Liver (tissue), 9 donors: ENCODE measurements around the gene CD9. TPM values are rescaled to one million over a fixed set of nuclear protein-coding genes. Genes with fewer than 3 reads are reported as not detected.

Experiments
- DNase-seq: peaks from one replicate; pipeline ENCODE4 v3.0.0-alpha.2; 2017; ENCODE audit warnings: low spot score
- H3K27ac ChIP-seq, 2 donors: one replicate each; pipeline ENCODE4 v1.7.0; 2013; ENCODE audit warnings: inconsistent platforms in 2 of 2, low read length in 2 of 2, control low read depth in 1 of 2, low read depth in 1 of 2, mild to moderate bottlenecking in 1 of 2
- H3K27me3 ChIP-seq, 4 donors: one replicate each; pipeline versions ENCODE4 v1.6.1 to v1.7.0; 2013; ENCODE audit warnings: low read length in 3 of 4, inconsistent platforms in 1 of 4, mild to moderate bottlenecking in 1 of 4, moderate library complexity in 1 of 4; ENCODE audit not compliant: control insufficient read depth in 4 of 4, insufficient read depth in 4 of 4
- H3K36me3 ChIP-seq, 4 donors: one replicate each; pipeline versions ENCODE4 v1.6.1 to v1.7.0; 2013; ENCODE audit warnings: low read length in 3 of 4, mild to moderate bottlenecking in 3 of 4, low read depth in 1 of 4, moderate library complexity in 1 of 4; ENCODE audit not compliant: control insufficient read depth in 4 of 4, insufficient read depth in 3 of 4
- H3K4me1 ChIP-seq, 4 donors: one replicate each; pipeline versions ENCODE4 v1.6.1 to v1.7.0; 2013; ENCODE audit warnings: low read length in 3 of 4, mild to moderate bottlenecking in 3 of 4, moderate library complexity in 1 of 4; ENCODE audit not compliant: control insufficient read depth in 4 of 4, insufficient read depth in 4 of 4
- H3K4me3 ChIP-seq, 3 donors: one replicate each; pipeline versions ENCODE4 v1.6.1 to v1.7.0; 2013; ENCODE audit warnings: low read length in 3 of 3, control low read depth in 1 of 3, low read depth in 1 of 3, mild to moderate bottlenecking in 1 of 3
- H3K9ac ChIP-seq, 2 donors: one replicate each; pipeline ENCODE4 v1.7.0; 2013; ENCODE audit warnings: low read length in 2 of 2, mild to moderate bottlenecking in 2 of 2, moderate library complexity in 2 of 2, control low read depth in 1 of 2, low read depth in 1 of 2
- H3K9me3 ChIP-seq, 4 donors: one replicate each; pipeline versions ENCODE4 v1.6.1 to v1.7.0; 2013; ENCODE audit warnings: low read length in 3 of 4; ENCODE audit not compliant: control insufficient read depth in 4 of 4
- CTCF ChIP-seq: fragments of 150-350 bp; IDR thresholded peaks from 2 replicates; pipeline ENCODE4 v1.5.1; 2017; ENCODE audit warnings: improper control_type of control experiment, low read depth, low read length; ENCODE audit not compliant: missing input control
- EGR1 ChIP-seq, 2 donors: IDR thresholded peaks; 2 replicates each; pipeline ENCODE4 v1.6.1; 2016 to 2018; ENCODE audit warnings: antibody characterized with exemption in 2 of 2, low read depth in 2 of 2
- FOXA1 ChIP-seq: IDR thresholded peaks from 2 replicates; pipeline ENCODE4 v1.6.1; 2016; ENCODE audit warnings: antibody characterized with exemption
- FOXA2 ChIP-seq: IDR thresholded peaks from 2 replicates; pipeline ENCODE4 v1.6.1; 2016; ENCODE audit warnings: antibody characterized with exemption
- GABPA ChIP-seq, 2 donors: IDR thresholded peaks in 1 of 2; conservative IDR thresholded peaks in 1 of 2; 2 replicates each; pipeline ENCODE4 v1.6.1; 2016; ENCODE audit warnings: antibody characterized with exemption in 2 of 2, mild to moderate bottlenecking in 1 of 2, moderate library complexity in 1 of 2
- HNF4A ChIP-seq, 2 donors: conservative IDR thresholded peaks; 2 replicates each; pipeline ENCODE4 v1.6.1; 2016; ENCODE audit warnings: antibody characterized with exemption in 2 of 2, mild to moderate bottlenecking in 2 of 2
- HNF4G ChIP-seq: IDR thresholded peaks from 2 replicates; pipeline ENCODE4 v1.6.1; 2016; ENCODE audit warnings: antibody characterized with exemption
- JUND ChIP-seq, 2 donors: IDR thresholded peaks; 2 replicates each; pipeline ENCODE4 v1.6.1; 2016; ENCODE audit warnings: antibody characterized with exemption in 2 of 2
- NR2F2 ChIP-seq: IDR thresholded peaks from 2 replicates; pipeline ENCODE4 v1.6.1; 2016; ENCODE audit warnings: antibody characterized with exemption
- RAD21 ChIP-seq, 2 donors: IDR thresholded peaks; 2 replicates each; pipeline ENCODE4 v1.6.1; 2016; ENCODE audit warnings: antibody characterized with exemption in 2 of 2, mild to moderate bottlenecking in 2 of 2
- RXRA ChIP-seq, 2 donors: IDR thresholded peaks; 2 replicates each; pipeline ENCODE4 v1.6.1; 2017 to 2018; ENCODE audit warnings: antibody characterized with exemption in 2 of 2, mild to moderate bottlenecking in 1 of 2
- SP1 ChIP-seq: IDR thresholded peaks from 2 replicates; pipeline ENCODE4 v1.6.1; 2018; ENCODE audit warnings: antibody characterized with exemption, mild to moderate bottlenecking
- TAF1 ChIP-seq: conservative IDR thresholded peaks from 2 replicates; pipeline ENCODE4 v1.6.1; 2016; ENCODE audit warnings: antibody characterized with exemption, mild to moderate bottlenecking
- YY1 ChIP-seq: IDR thresholded peaks from 2 replicates; pipeline ENCODE4 v1.6.1; 2016; ENCODE audit warnings: antibody characterized with exemption, mild to moderate bottlenecking
- WGBS: extraction: QIAGEN DNeasy Blood & Tissue Kit; methylation state at CpG from one replicate; pipeline ENCODE4 v1.1.7; 2013; 5-methylcytosine and 5-hydroxymethylcytosine counted together
- polyA plus RNA-seq, 2 donors: library from polyadenylated mRNA; stranded (reverse) in 1 of 2; unstranded in 1 of 2; fragments of 200-250 nt in 1 of 2; fragments of >200 nt in 1 of 2; fragmentation: Nextera tagmentation in 1 of 2; extraction: Ambion mirVana in 1 of 2; gene quantifications; one replicate each; pipeline versions ENCODE4 v1.2.1 to v1.2.3, GENCODE V29; 2013 to 2015
- total RNA-seq, 2 donors: library from RNA; depleted of rRNA; stranded (reverse); fragments of >200 nt; gene quantifications; one replicate each; pipeline ENCODE4 v1.2.3, GENCODE V29; 2014
- TF ChIP-seq, protein P1 (sequence below): IDR thresholded peaks from 2 replicates; pipeline ENCODE4 v1.6.1; 2016; ENCODE audit warnings: antibody characterized with exemption
- TF ChIP-seq, protein P2 (sequence below): IDR thresholded peaks from 2 replicates; pipeline ENCODE4 v1.6.1; 2016; ENCODE audit warnings: antibody characterized with exemption, mild to moderate bottlenecking
- TF ChIP-seq, protein P3 (sequence below): IDR thresholded peaks from 2 replicates; pipeline ENCODE4 v1.6.1; 2016; ENCODE audit warnings: antibody characterized with exemption
- TF ChIP-seq, protein P4 (sequence below): IDR thresholded peaks from 2 replicates; pipeline ENCODE4 v1.6.1; 2016; ENCODE audit warnings: antibody characterized with exemption
- donor health status: healthy.
- donor health status: healthy.
- donor health status: healthy.
- donor health status: healthy.
- donor health status: healthy.

Gene CD9
- total and polyA plus RNA-seq, 4 donors = 18.7 to 65.2 (median 32.4) TPM

GRCh38 chr12:6215120-6215807 lies 15.1 kb downstream of the CD9 start:
- no peak overlapping the region for H3K9ac ChIP-seq
- 89% methylated on average over 10 of the region's 10 CpGs for WGBS

More at GRCh38 chr12:6215120-6215807, 15.1 kb downstream of the CD9 start:
- Histone ChIP-seq H3K27ac (no peak overlapping the region), H3K4me1 (no peaks in the 10 kb centered on the region), H3K27me3 (no peaks in the 10 kb centered on the region), H3K4me3 (no peak overlapping the region), H3K36me3 (no peaks in the 10 kb centered on the region), H3K9me3 (no peaks in the 10 kb centered on the region)
- TF ChIP-seq, protein P1, sequence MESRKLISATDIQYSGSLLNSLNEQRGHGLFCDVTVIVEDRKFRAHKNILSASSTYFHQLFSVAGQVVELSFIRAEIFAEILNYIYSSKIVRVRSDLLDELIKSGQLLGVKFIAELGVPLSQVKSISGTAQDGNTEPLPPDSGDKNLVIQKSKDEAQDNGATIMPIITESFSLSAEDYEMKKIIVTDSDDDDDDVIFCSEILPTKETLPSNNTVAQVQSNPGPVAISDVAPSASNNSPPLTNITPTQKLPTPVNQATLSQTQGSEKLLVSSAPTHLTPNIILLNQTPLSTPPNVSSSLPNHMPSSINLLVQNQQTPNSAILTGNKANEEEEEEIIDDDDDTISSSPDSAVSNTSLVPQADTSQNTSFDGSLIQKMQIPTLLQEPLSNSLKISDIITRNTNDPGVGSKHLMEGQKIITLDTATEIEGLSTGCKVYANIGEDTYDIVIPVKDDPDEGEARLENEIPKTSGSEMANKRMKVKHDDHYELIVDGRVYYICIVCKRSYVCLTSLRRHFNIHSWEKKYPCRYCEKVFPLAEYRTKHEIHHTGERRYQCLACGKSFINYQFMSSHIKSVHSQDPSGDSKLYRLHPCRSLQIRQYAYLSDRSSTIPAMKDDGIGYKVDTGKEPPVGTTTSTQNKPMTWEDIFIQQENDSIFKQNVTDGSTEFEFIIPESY = no peak
- TF ChIP-seq SP1 (no peak), TAF1 (no peak), FOXA2 (no peak), GABPA (IDR thresholded peaks at IDR 0.05 in 1 of 2, conservative IDR thresholded peaks at IDR 0.05 in 1 of 2) (no peak), JUND (IDR thresholded peaks at IDR 0.05) (no peak), YY1 (no peak), CTCF (no peak), FOXA1 (no peak), RAD21 (IDR thresholded peaks at IDR 0.05) (no peak), RXRA (IDR thresholded peaks at IDR 0.05) (no peak), NR2F2 (no peak), HNF4G (no peak), EGR1 (IDR thresholded peaks at IDR 0.05; ENCODE audit: low read depth in 2 of 2) (no peak), HNF4A (conservative IDR thresholded peaks at IDR 0.05) (no peak)
- TF ChIP-seq, protein P2, sequence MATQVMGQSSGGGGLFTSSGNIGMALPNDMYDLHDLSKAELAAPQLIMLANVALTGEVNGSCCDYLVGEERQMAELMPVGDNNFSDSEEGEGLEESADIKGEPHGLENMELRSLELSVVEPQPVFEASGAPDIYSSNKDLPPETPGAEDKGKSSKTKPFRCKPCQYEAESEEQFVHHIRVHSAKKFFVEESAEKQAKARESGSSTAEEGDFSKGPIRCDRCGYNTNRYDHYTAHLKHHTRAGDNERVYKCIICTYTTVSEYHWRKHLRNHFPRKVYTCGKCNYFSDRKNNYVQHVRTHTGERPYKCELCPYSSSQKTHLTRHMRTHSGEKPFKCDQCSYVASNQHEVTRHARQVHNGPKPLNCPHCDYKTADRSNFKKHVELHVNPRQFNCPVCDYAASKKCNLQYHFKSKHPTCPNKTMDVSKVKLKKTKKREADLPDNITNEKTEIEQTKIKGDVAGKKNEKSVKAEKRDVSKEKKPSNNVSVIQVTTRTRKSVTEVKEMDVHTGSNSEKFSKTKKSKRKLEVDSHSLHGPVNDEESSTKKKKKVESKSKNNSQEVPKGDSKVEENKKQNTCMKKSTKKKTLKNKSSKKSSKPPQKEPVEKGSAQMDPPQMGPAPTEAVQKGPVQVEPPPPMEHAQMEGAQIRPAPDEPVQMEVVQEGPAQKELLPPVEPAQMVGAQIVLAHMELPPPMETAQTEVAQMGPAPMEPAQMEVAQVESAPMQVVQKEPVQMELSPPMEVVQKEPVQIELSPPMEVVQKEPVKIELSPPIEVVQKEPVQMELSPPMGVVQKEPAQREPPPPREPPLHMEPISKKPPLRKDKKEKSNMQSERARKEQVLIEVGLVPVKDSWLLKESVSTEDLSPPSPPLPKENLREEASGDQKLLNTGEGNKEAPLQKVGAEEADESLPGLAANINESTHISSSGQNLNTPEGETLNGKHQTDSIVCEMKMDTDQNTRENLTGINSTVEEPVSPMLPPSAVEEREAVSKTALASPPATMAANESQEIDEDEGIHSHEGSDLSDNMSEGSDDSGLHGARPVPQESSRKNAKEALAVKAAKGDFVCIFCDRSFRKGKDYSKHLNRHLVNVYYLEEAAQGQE = no peak
- TF ChIP-seq, protein P3, sequence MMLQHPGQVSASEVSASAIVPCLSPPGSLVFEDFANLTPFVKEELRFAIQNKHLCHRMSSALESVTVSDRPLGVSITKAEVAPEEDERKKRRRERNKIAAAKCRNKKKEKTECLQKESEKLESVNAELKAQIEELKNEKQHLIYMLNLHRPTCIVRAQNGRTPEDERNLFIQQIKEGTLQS = no peak
- TF ChIP-seq, protein P4, sequence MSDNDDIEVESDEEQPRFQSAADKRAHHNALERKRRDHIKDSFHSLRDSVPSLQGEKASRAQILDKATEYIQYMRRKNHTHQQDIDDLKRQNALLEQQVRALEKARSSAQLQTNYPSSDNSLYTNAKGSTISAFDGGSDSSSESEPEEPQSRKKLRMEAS = no peak
- DNase-seq = no peak
